H9 (cell line): ENCODE measurements around the gene TUBB1. TPM values are rescaled to one million over a fixed set of nuclear protein-coding genes. Genes with fewer than 3 reads are reported as not detected.

Source experiments
- DNase-seq: peaks from one replicate; pipeline ENCODE4 v3.0.0-alpha.2; 2017
- H2AFZ ChIP-seq: one replicate; pipeline ENCODE4 v1.6.1; 2013; ENCODE audit warnings: mild to moderate bottlenecking, low read length, control low read depth, moderate library complexity
- H2AK5ac ChIP-seq: 2 replicates; pipeline ENCODE4 v1.6.1; 2013; ENCODE audit warnings: low read length, control low read depth, mixed read lengths; ENCODE audit not compliant: insufficient read length
- H2BK120ac ChIP-seq: one replicate; pipeline ENCODE4 v1.6.1; 2013; ENCODE audit warnings: low read depth, mild to moderate bottlenecking, low read length, control low read depth, inconsistent platforms; ENCODE audit not compliant: poor library complexity, severe bottlenecking
- H2BK12ac ChIP-seq: 2 replicates; pipeline ENCODE4 v1.6.1; 2013; ENCODE audit warnings: low read length, control low read depth, mixed read lengths, low read depth; ENCODE audit not compliant: insufficient read length
- H2BK15ac ChIP-seq: 2 replicates; pipeline ENCODE4 v1.6.1; 2013; ENCODE audit warnings: low read depth, low read length, control low read depth
- H2BK20ac ChIP-seq: one replicate; pipeline ENCODE4 v1.6.1; 2013; ENCODE audit warnings: low read depth, mild to moderate bottlenecking, low read length, control low read depth, inconsistent platforms; ENCODE audit not compliant: poor library complexity, severe bottlenecking
- H2BK5ac ChIP-seq: 2 replicates; pipeline ENCODE4 v1.6.1; 2013; ENCODE audit warnings: low read length, control low read depth, mixed read lengths; ENCODE audit not compliant: insufficient read length
- H3K14ac ChIP-seq: 2 replicates; pipeline ENCODE4 v1.6.1; 2013; ENCODE audit warnings: low read length, control low read depth; ENCODE audit not compliant: insufficient read depth
- H3K18ac ChIP-seq: 2 replicates; pipeline ENCODE4 v1.6.1; 2013; ENCODE audit warnings: low read depth, mild to moderate bottlenecking, mixed read lengths, low read length, control low read depth; ENCODE audit not compliant: insufficient read length
- H3K23ac ChIP-seq: 2 replicates; pipeline ENCODE4 v1.6.1; 2013; ENCODE audit warnings: low read length, control low read depth, mixed read lengths, low read depth; ENCODE audit not compliant: insufficient read length
- H3K23me2 ChIP-seq: 2 replicates; pipeline ENCODE4 v1.6.1; 2013; ENCODE audit warnings: low read depth, mild to moderate bottlenecking, mixed read lengths, low read length, control low read depth; ENCODE audit not compliant: insufficient read length, poor library complexity, severe bottlenecking
- H3K27ac ChIP-seq: 2 replicates; pipeline ENCODE4 v1.5.1; 2013; ENCODE audit warnings: low read length, control low read depth, mixed read lengths, low read depth; ENCODE audit not compliant: insufficient read length
- H3K27me3 ChIP-seq: 2 replicates; pipeline ENCODE4 v1.6.1; 2013; ENCODE audit warnings: low read length, control low read depth, inconsistent platforms; ENCODE audit not compliant: insufficient read depth
- H3K4ac ChIP-seq: 2 replicates; pipeline ENCODE4 v1.6.1; 2013; ENCODE audit warnings: low read depth, mild to moderate bottlenecking, control low read depth, inconsistent platforms, low read length, moderate library complexity
- H3K4me1 ChIP-seq: 2 replicates; pipeline ENCODE4 v1.6.1; 2013; ENCODE audit warnings: low read length, control low read depth, inconsistent platforms; ENCODE audit not compliant: insufficient read depth
- H3K4me2 ChIP-seq: 2 replicates; pipeline ENCODE4 v1.6.1; 2013; ENCODE audit warnings: low read length, control low read depth, mixed read lengths; ENCODE audit not compliant: insufficient read length, insufficient read depth
- H3K56ac ChIP-seq: 2 replicates; pipeline ENCODE4 v1.6.1; 2013; ENCODE audit warnings: low read depth, mild to moderate bottlenecking, mixed read lengths, low read length, control low read depth; ENCODE audit not compliant: insufficient read length
- H3K79me1 ChIP-seq: 2 replicates; pipeline ENCODE4 v1.6.1; 2013; ENCODE audit warnings: low read depth, mild to moderate bottlenecking, moderate library complexity, low read length, control low read depth, inconsistent platforms; ENCODE audit not compliant: insufficient read depth, poor library complexity, severe bottlenecking
- H3K79me2 ChIP-seq: 2 replicates; pipeline ENCODE4 v1.6.1; 2013; ENCODE audit warnings: low read length, control low read depth, inconsistent platforms; ENCODE audit not compliant: insufficient read depth
- H3K9ac ChIP-seq: 2 replicates; pipeline ENCODE4 v1.6.1; 2013; ENCODE audit warnings: low read length, control low read depth, mixed read lengths; ENCODE audit not compliant: insufficient read length; ENCODE audit errors: extremely low read depth
- H3K9me3 ChIP-seq: one replicate; pipeline ENCODE4 v1.6.1; 2013; ENCODE audit warnings: low read depth, low read length, inconsistent platforms; ENCODE audit not compliant: control insufficient read depth
- H3T11ph ChIP-seq: one replicate; pipeline ENCODE4 v1.6.1; 2013; ENCODE audit warnings: mild to moderate bottlenecking, low read length, control low read depth, inconsistent platforms
- H4K20me1 ChIP-seq: one replicate; pipeline ENCODE4 v1.6.1; 2013; ENCODE audit not compliant: control insufficient read depth, insufficient read length, insufficient read depth
- H4K5ac ChIP-seq: 2 replicates; pipeline ENCODE4 v1.6.1; 2013; ENCODE audit warnings: low read depth, mild to moderate bottlenecking, mixed read lengths, low read length, control low read depth; ENCODE audit not compliant: insufficient read length
- H4K8ac ChIP-seq: replicated peaks from 2 replicates; pipeline ENCODE4 v1.6.1; 2013; ENCODE audit warnings: low read length, control low read depth, mixed read lengths, low read depth; ENCODE audit not compliant: insufficient read length
- H4K91ac ChIP-seq: 2 replicates; pipeline ENCODE4 v1.6.1; 2013; ENCODE audit warnings: low read depth, mild to moderate bottlenecking, moderate library complexity, mixed read lengths, low read length, control low read depth; ENCODE audit not compliant: insufficient read length
- H3K27ac Mint-ChIP-seq, 3 experiments: 2 replicates in 2 of 3; 3 replicates in 1 of 3; pipeline ENCODE4 v1.8.0; 2020 to 2021; ENCODE audit warnings: mixed read lengths in 3 of 3, mild to moderate bottlenecking in 1 of 3, moderate library complexity in 1 of 3
- H3K27me3 Mint-ChIP-seq: 2 replicates; pipeline ENCODE4 v1.8.0; 2021; ENCODE audit warnings: low read depth, mild to moderate bottlenecking, moderate library complexity, mixed read lengths
- H3K36me3 Mint-ChIP-seq, 3 experiments: 2 replicates in 2 of 3; 3 replicates in 1 of 3; pipeline ENCODE4 v1.8.0; 2020 to 2021; ENCODE audit warnings: low read depth in 3 of 3, mixed read lengths in 3 of 3; ENCODE audit not compliant: insufficient read depth in 1 of 3
- H3K4me1 Mint-ChIP-seq, 2 experiments: 2 replicates each; pipeline ENCODE4 v1.8.0; 2020; ENCODE audit warnings: mixed read lengths in 2 of 2
- H3K4me3 Mint-ChIP-seq, 2 experiments: 2 replicates in 1 of 2; 3 replicates in 1 of 2; pipeline ENCODE4 v1.8.0; 2020 to 2021; ENCODE audit warnings: mild to moderate bottlenecking in 2 of 2, mixed read lengths in 2 of 2, moderate library complexity in 1 of 2
- H3K9me3 Mint-ChIP-seq, 2 experiments: 2 replicates in 1 of 2; 3 replicates in 1 of 2; pipeline ENCODE4 v1.8.0; 2020; ENCODE audit warnings: mild to moderate bottlenecking in 2 of 2, mixed read lengths in 2 of 2, moderate library complexity in 1 of 2
- WGBS: extraction: QIAGEN DNeasy Blood & Tissue Kit; methylation state at CpG from one replicate; pipeline ENCODE4 v1.1.7; 2013; ENCODE audit warnings: missing lambda C conversion rate, low lambda C conversion rate, mixed read lengths; ENCODE audit not compliant: insufficient read length; ENCODE audit errors: extremely low coverage; 5-methylcytosine and 5-hydroxymethylcytosine counted together
- total RNA-seq: library from RNA; stranded (reverse); gene quantifications from 2 replicates; pipeline ENCODE4 v1.2.1, GENCODE V29; 2021
- TF ChIP-seq, protein P1 (sequence below): fragments of 200-600 bp; sonication (generic); conservative IDR thresholded peaks from 3 replicates; pipeline ENCODE4 v1.8.0; 2021; ENCODE audit warnings: antibody characterized with exemption, mild to moderate bottlenecking

The TUBB1 gene
- total RNA-seq, 1 experiment from 2014 or later = not detected

DNA sequence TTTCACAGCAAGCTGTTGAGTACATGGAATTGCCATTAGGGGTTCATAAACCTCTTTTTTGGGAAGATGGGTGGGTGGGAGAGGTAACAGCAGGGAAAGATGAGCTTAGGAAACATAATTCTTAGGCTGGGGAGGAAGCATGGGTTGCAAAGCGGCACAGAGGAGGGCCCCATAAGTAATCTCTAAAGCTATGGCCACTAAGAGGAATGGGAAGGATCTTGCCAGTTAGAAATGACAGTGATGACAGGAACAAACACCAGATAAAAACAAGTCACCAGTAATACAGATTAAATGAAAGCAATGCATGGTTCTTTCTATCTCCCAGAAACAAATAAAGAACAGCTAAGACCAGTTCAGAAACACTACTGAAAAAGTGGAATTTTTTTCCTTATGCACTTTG is 54.4 kb downstream of the TUBB1 start:
- Mint-ChIP-seq H3K27me3 (peaks cover 16% of the 10 kb centered on the region), H3K4me3 (no peak overlapping the region), H3K4me1 (peaks cover 3 to 7% of the 10 kb centered on the region in 2 experiments; a peak in 3 of 4 replicates), H3K27ac (no peak overlapping the region), H3K9me3 (peaks cover 0 to 2% of the 10 kb centered on the region in 2 experiments; a peak in 1 of 5 replicates), H3K36me3 (no peaks in the 10 kb centered on the region)
- no peak overlapping the region for H2BK5ac ChIP-seq
- H4K8ac ChIP-seq = no peak overlapping the region
- no peak overlapping the region for H4K91ac ChIP-seq
- no peak overlapping the region for H3K18ac ChIP-seq
- no peak for DNase-seq
- H3K23ac ChIP-seq = no peak overlapping the region
- H4K20me1 ChIP-seq = no peaks in the 10 kb centered on the region
- H3K4ac ChIP-seq = no peak overlapping the region
- H3K79me2 ChIP-seq = no peaks in the 10 kb centered on the region
- H3K23me2 ChIP-seq = no peaks in the 10 kb centered on the region
- no peak overlapping the region for H4K5ac ChIP-seq
- H3K27me3 ChIP-seq = no peaks in the 10 kb centered on the region
- no peak overlapping the region for H2AK5ac ChIP-seq
- H3K9ac ChIP-seq = no peak overlapping the region
- H3K9me3 ChIP-seq = no peaks in the 10 kb centered on the region
- TF ChIP-seq, protein P1, sequence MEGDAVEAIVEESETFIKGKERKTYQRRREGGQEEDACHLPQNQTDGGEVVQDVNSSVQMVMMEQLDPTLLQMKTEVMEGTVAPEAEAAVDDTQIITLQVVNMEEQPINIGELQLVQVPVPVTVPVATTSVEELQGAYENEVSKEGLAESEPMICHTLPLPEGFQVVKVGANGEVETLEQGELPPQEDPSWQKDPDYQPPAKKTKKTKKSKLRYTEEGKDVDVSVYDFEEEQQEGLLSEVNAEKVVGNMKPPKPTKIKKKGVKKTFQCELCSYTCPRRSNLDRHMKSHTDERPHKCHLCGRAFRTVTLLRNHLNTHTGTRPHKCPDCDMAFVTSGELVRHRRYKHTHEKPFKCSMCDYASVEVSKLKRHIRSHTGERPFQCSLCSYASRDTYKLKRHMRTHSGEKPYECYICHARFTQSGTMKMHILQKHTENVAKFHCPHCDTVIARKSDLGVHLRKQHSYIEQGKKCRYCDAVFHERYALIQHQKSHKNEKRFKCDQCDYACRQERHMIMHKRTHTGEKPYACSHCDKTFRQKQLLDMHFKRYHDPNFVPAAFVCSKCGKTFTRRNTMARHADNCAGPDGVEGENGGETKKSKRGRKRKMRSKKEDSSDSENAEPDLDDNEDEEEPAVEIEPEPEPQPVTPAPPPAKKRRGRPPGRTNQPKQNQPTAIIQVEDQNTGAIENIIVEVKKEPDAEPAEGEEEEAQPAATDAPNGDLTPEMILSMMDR = no peak
- H3K56ac ChIP-seq = no peak overlapping the region
- H2BK12ac ChIP-seq = no peak overlapping the region
- no peak overlapping the region for H3K4me2 ChIP-seq
- no peak overlapping the region for H2AFZ ChIP-seq
- no peak overlapping the region for H2BK120ac ChIP-seq
- H3K79me1 ChIP-seq = no peaks in the 10 kb centered on the region
- no peak overlapping the region for H3K14ac ChIP-seq
- 0 out of 2 replicates have a peak, but pooled peaks cover 3% of the 10 kb centered on the region for H3K4me1 ChIP-seq
- H3T11ph ChIP-seq = no peak overlapping the region
- no CpG with 5 or more reads among the region's 1 CpG for WGBS
- no peak overlapping the region for H3K27ac ChIP-seq
- no peak overlapping the region for H2BK20ac ChIP-seq
- H2BK15ac ChIP-seq = no peak overlapping the region
